B cell (primary cell): ENCODE results near the gene ERC2.

Experiments used
- EZH2 ChIP-seq: IDR thresholded peaks from 2 replicates; pipeline ENCODE4 v1.6.1; 2012; ENCODE audit warnings: borderline replicate concordance, low read depth, mild to moderate bottlenecking, moderate library complexity, low read length; ENCODE audit not compliant: insufficient read depth, poor library complexity, severe bottlenecking
- TF ChIP-seq, protein P1 (sequence below): fragments of 200-600 bp; IDR thresholded peaks from one replicate; pipeline ENCODE4 v1.8.0; 2022; ENCODE audit warnings: antibody characterized with exemption, mild to moderate bottlenecking

DNA sequence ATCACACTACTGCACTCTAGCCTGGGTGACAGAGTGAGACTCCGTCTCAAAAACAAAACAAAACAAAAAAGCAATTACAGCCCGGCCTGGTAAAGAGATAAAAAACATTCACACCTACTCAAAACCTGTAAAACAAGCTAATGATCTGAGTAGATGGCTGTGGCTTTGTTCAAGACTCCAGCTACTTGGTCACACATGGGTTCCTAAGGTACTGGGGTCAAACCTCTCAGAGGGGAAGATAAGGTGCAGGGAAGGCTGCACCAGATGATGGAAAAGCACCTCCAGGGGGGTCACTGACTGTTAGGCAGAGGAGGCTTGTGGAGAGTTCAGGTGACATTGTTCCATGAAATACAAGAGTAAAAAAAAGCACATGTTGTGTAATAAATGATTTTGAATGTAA lies 531.0 kb downstream of the ERC2 start:
- TF ChIP-seq, protein P1, sequence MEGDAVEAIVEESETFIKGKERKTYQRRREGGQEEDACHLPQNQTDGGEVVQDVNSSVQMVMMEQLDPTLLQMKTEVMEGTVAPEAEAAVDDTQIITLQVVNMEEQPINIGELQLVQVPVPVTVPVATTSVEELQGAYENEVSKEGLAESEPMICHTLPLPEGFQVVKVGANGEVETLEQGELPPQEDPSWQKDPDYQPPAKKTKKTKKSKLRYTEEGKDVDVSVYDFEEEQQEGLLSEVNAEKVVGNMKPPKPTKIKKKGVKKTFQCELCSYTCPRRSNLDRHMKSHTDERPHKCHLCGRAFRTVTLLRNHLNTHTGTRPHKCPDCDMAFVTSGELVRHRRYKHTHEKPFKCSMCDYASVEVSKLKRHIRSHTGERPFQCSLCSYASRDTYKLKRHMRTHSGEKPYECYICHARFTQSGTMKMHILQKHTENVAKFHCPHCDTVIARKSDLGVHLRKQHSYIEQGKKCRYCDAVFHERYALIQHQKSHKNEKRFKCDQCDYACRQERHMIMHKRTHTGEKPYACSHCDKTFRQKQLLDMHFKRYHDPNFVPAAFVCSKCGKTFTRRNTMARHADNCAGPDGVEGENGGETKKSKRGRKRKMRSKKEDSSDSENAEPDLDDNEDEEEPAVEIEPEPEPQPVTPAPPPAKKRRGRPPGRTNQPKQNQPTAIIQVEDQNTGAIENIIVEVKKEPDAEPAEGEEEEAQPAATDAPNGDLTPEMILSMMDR: no peak
- no peak for TF ChIP-seq EZH2
